ENCODE results near the gene DNAJC12.
A peak's percentile ranks its signal among the peaks of the same experiment; 100 is the strongest.
"Not testable (repeated sequence)": the region's sequence is repeated elsewhere in the genome, so short reads cannot be mapped to it uniquely, and the experiment has no call there.

The DNAJC12 gene

DNA sequence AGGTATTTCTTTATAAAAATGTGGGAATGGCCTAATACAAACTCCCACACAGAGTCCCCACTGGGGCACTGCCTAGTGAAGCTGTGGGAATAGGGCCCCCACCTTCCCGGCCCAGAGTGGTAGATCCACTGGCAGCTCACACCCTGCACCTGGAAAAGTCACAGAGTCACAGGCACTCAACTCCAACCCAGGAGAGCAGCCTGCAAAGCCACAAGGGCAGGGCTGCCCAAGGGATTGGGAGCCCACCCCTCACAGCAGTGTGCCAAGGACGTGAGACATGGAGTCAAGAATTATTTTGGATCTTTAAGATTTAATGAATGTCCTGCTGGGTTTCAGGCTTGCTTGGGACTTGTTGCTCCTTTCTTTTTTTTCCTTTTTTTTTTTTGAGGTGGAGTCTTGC, 5.3 kb upstream of the DNAJC12 start:
- DNase-seq, result no peak
- H3K4me1 ChIP-seq, result no peaks in the 10 kb centered on the region
- TF ChIP-seq, protein P1, sequence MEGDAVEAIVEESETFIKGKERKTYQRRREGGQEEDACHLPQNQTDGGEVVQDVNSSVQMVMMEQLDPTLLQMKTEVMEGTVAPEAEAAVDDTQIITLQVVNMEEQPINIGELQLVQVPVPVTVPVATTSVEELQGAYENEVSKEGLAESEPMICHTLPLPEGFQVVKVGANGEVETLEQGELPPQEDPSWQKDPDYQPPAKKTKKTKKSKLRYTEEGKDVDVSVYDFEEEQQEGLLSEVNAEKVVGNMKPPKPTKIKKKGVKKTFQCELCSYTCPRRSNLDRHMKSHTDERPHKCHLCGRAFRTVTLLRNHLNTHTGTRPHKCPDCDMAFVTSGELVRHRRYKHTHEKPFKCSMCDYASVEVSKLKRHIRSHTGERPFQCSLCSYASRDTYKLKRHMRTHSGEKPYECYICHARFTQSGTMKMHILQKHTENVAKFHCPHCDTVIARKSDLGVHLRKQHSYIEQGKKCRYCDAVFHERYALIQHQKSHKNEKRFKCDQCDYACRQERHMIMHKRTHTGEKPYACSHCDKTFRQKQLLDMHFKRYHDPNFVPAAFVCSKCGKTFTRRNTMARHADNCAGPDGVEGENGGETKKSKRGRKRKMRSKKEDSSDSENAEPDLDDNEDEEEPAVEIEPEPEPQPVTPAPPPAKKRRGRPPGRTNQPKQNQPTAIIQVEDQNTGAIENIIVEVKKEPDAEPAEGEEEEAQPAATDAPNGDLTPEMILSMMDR (IDR thresholded peaks at IDR 0.05; ENCODE audit: low read depth, low read length), result no peak
- H3K36me3 ChIP-seq, result no peaks in the 10 kb centered on the region
- no peaks in the 10 kb centered on the region for H3K27me3 ChIP-seq
- no peaks in the 10 kb centered on the region for H3K9me3 ChIP-seq
- H3K4me3 ChIP-seq (ENCODE audit: low read depth, low read length), result no peak overlapping the region

DNA sequence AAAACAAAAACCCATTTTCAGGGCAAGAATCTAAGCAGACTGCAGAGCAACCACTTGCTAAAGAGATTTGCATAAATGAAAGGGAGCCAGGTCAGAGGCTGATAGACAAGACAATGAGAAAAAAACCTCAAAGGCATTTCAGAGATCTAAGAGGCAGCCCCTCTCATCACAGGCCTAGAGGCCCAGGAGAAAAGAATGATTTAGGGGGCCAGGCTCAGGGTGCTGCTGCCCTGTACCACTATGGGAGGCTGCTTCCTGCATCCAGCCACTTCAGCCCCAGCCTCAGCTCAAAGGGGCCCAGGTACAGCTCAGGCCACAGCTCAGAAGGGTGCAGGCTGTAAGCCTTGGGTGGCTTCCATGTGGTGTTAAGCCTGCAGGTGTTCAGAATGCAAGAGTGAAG, 3.7 kb upstream of the DNAJC12 start:
- Histone ChIP-seq H3K4me1 (no peaks in the 10 kb centered on the region), H3K4me3 (ENCODE audit: low read depth, low read length) (no peak overlapping the region)
- TF ChIP-seq, protein P1 (IDR thresholded peaks at IDR 0.05; ENCODE audit: low read depth, low read length), result no peak

DNA sequence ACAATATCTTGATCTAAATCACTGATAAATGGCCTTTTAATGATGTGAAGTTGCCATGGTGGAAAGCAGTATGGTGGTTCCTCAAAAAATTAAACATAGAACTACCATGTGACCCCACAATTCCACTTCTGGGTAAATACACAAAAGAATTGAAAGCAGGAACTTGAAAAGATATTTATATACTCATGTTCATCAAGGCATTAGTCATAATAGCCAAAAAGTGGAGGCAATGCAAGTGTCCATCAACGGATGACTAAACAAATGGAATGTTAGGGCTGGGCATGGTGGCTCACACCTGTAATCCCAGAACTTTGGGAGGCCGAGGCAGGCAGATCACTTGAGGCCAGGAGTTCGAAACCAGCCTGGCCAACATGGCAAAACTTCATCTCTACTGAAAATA, 2.0 kb upstream of the DNAJC12 start:
- DNase-seq, result no peak
- Histone ChIP-seq H3K4me3 (ENCODE audit: low read depth, low read length) (no peak overlapping the region), H3K36me3 (no peaks in the 10 kb centered on the region), H3K4me1 (peaks cover 3% of the 10 kb centered on the region), H3K9me3 (no peaks in the 10 kb centered on the region), H3K27me3 (no peaks in the 10 kb centered on the region)
- TF ChIP-seq, protein P1 (IDR thresholded peaks at IDR 0.05; ENCODE audit: low read depth, low read length), result no peak

More for the DNA sequence above, 3.7 kb upstream of the DNAJC12 start:
- H3K36me3 ChIP-seq, result no peaks in the 10 kb centered on the region
- H3K9me3 ChIP-seq, result no peaks in the 10 kb centered on the region
- DNase-seq, result no peak
- no peaks in the 10 kb centered on the region for H3K27me3 ChIP-seq

DNA sequence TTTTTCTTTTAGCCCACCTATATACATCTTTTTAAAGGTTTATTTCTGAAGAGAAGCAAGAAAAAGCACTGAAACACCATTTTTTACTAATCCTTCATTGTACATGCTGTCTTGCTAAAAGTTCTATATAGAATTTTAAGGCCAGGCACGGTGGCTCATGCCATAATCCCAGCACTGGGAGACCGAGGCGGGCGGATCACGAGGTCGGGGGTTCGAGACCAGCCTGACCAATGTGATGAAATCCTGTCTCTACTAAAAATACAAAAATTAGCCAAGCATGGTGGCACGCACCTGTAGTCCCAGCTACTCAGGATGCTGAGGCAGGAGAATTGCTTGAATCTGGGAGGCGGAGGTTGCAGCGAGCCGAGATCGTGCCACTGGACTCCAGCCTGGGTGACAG, 1.5 kb upstream of the DNAJC12 start:
- H3K4me3 ChIP-seq (ENCODE audit: low read depth, low read length); H3K36me3 ChIP-seq; H3K9me3 ChIP-seq; H3K4me1 ChIP-seq; DNase-seq; H3K27me3 ChIP-seq: not testable (repeated sequence)

DNA sequence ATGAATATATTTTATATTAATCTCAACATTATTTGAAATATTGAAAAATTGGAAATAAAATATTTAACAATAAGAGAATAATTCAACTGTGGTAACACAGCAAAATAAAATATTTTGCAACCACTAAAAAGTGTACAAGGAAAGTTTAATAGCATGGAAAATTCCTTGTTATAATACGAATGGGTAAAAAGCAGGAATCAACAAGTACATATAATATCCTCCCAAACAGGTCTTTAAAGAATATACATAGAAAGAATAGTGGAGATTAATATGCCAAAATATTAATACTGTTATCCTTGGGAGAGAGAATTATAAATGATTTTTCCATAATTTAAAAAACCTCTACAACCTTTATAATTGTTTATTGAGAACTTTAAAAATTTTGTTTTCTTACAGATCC, 1.0 kb downstream of the DNAJC12 start:
- H3K27me3 ChIP-seq, result no peaks in the 10 kb centered on the region
- H3K9me3 ChIP-seq, result no peaks in the 10 kb centered on the region
- H3K4me3 ChIP-seq (ENCODE audit: low read depth, low read length), result peak overlapping the region; percentile 83
- peaks cover 16% of the 10 kb centered on the region for H3K4me1 ChIP-seq
- no peaks in the 10 kb centered on the region for H3K36me3 ChIP-seq
- no peak for DNase-seq
- TF ChIP-seq, protein P1 (IDR thresholded peaks at IDR 0.05; ENCODE audit: low read depth, low read length), result no peak

DNA sequence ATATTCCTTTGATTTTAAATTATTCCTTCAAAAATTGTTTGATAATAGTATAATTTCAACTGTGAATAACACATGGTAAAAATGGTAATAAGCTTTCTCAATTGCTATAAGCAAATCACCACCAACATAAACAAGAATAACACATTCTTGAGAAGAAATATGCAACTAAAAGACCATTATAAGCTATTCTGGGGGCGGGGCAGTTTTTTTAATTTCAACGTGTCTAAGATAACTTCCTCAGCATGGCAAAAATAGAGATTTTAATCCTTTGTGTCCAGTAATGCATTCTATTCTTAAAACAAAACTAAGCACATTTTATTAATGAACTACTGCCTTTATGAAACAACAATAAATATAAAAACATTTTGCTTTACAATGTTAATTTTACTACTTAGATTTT, 1.5 kb downstream of the DNAJC12 start:
- Histone ChIP-seq H3K27me3 (no peaks in the 10 kb centered on the region), H3K36me3 (no peaks in the 10 kb centered on the region), H3K9me3 (no peaks in the 10 kb centered on the region), H3K4me1 (peaks cover 16% of the 10 kb centered on the region), H3K4me3 (ENCODE audit: low read depth, low read length) (peak overlapping the region; percentile 83)
- TF ChIP-seq, protein P1 (IDR thresholded peaks at IDR 0.05; ENCODE audit: low read depth, low read length), result no peak
- no peak for DNase-seq

DNA sequence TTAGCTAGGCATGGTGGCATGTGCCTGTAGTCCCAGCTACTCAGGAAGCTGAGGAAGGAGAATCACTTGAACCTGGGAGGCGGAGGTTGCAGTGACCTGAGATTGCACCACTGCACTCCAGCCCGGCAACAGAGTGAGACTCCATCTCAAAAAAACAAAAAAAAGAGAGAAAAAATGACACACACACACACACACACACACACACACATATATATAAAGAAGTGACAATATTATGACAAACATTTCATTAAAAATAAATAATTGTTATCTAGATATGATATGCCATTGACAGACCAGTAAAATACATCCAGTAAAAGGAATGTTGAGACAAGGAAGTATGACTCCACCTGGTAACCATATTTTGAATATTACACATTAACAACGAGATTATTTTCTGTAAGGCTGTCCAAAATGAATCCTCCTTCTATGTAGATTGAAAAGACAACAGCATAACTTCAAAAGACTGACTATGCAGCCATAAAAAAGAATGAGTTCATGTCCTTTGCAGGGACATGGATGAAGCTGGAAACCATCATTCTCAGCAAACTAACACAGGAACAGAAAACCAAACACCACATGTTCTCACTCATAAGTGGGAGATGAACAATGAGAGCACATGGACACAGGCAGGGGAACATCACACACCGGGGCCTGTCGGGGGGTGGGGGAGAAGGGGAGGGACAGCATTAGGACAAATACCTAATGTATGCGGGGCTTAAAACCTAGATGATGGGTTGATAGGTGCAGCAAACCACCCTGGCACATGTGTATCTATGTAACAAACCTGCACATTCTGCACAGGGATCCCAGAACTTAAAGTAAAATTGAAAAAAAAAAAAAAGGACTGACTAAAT, 2.2 kb downstream of the DNAJC12 start:
- peak; percentile 43 for DNase-seq
- H3K4me3 ChIP-seq (ENCODE audit: low read depth, low read length), result peak overlapping the region; percentile 83

More for the DNA sequence above, 2.2 kb downstream of the DNAJC12 start:
- H3K9me3 ChIP-seq, H3K27me3 ChIP-seq, H3K36me3 ChIP-seq: not testable (repeated sequence)
- H3K4me1 ChIP-seq, result peaks cover 16% of the 10 kb centered on the region

Data from BE2C (cell line).